Fibroblast of villous mesenchyme (primary cell): ENCODE data around the gene CHST13. TPM values are rescaled to one million over a fixed set of nuclear protein-coding genes. Genes with fewer than 3 reads are reported as not detected.
"Not testable (repeated sequence)": the region's sequence is repeated elsewhere in the genome, so short reads cannot be mapped to it uniquely, and the experiment has no call there.

Experiments used
- DNase-seq: peaks from one replicate; pipeline ENCODE4 v3.0.0-alpha.2; 2010; ENCODE audit warnings: low read depth
- H3K4me3 ChIP-seq: 2 replicates; pipeline ENCODE4 v1.5.1; 2011; ENCODE audit warnings: low read depth, mild to moderate bottlenecking, low read length
- CTCF ChIP-seq: IDR thresholded peaks from 2 replicates; pipeline ENCODE4 v1.5.1; 2012; ENCODE audit warnings: low read depth, mild to moderate bottlenecking, low read length; ENCODE audit not compliant: insufficient read depth
- total RNA-seq: library from RNA; depleted of rRNA; stranded (reverse); fragments of >200 nt; gene quantifications from 2 replicates; pipeline ENCODE4 v1.2.3, GENCODE V29; 2012

CHST13 gene
- total RNA-seq, 1 donor = not detected

GRCh38 chr3:126528419-126528799 is 4.5 kb downstream of the CHST13 start:
- DNase-seq = no peak
- no peak overlapping the region for H3K4me3 ChIP-seq
- TF ChIP-seq CTCF = no peak

- TF ChIP-seq CTCF = peak; percentile 48
- no peak overlapping the region for H3K4me3 ChIP-seq
- DNase-seq = peak; percentile 77
Observed at GRCh38 chr3:126528800-126529541, 5.0 kb downstream of the CHST13 start.

- no peak for DNase-seq
- no peak overlapping the region for H3K4me3 ChIP-seq
- TF ChIP-seq CTCF = no peak
Observed at GRCh38 chr3:126529585-126530170, 5.7 kb downstream of the CHST13 start.

GRCh38 chr3:126530171-126531050 is 6.5 kb downstream of the CHST13 start:
- no peak for DNase-seq
- TF ChIP-seq CTCF = no peak
- no peak overlapping the region for H3K4me3 ChIP-seq

GRCh38 chr3:126531051-126531330 is 7.0 kb downstream of the CHST13 start:
- TF ChIP-seq CTCF = no peak
- DNase-seq = no peak

GRCh38 chr3:126533506-126533905 is 9.6 kb downstream of the CHST13 start:
- no peak for TF ChIP-seq CTCF
- H3K4me3 ChIP-seq = no peak overlapping the region
- no peak for DNase-seq

More at GRCh38 chr3:126531051-126531330, 7.0 kb downstream of the CHST13 start:
- no peak overlapping the region for H3K4me3 ChIP-seq

- H3K4me3 ChIP-seq, DNase-seq: not testable (repeated sequence)
Observed at GRCh38 chr3:126534716-126535115, 10.8 kb downstream of the CHST13 start.
